HepG2 (cell line): ENCODE data around the gene CTCF. TPM values are rescaled to one million over a fixed set of nuclear protein-coding genes. Genes with fewer than 3 reads are reported as not detected.

ENCODE experiments used
- MED13 ChIP-seq: sonication (generic); formaldehyde crosslinking; IDR thresholded peaks from 2 replicates; pipeline ENCODE4 v1.5.0; 2020; ENCODE audit warnings: missing genetic modification reagents
- NFKBIZ ChIP-seq: IDR thresholded peaks from 2 replicates; pipeline ENCODE4 v1.6.1; 2018; ENCODE audit warnings: missing genetic modification reagents, missing compliant biosample characterization
- NKX3-1 ChIP-seq: sonication (generic); formaldehyde crosslinking; IDR thresholded peaks from 2 replicates; pipeline ENCODE4 v1.5.0; 2020; ENCODE audit warnings: missing genetic modification reagents
- PCBP2 ChIP-seq: fragments of 200-400 bp; formaldehyde crosslinking; optimal IDR thresholded peaks from 2 replicates; pipeline ENCODE3; 2018; ENCODE audit warnings: low read length, low read depth; ENCODE audit not compliant: poor library complexity, severe bottlenecking
- RXRA ChIP-seq: sonication (generic); formaldehyde crosslinking; IDR thresholded peaks from 2 replicates; pipeline ENCODE4 v1.5.1; 2020; ENCODE audit warnings: missing genetic modification reagents
- SNAPC2 ChIP-seq: sonication (generic); formaldehyde crosslinking; IDR thresholded peaks from 2 replicates; pipeline ENCODE4 v1.8.1; 2022; ENCODE audit warnings: mild to moderate bottlenecking, missing genetic modification reagents
- SRSF4 ChIP-seq: fragments of 200-400 bp; formaldehyde crosslinking; IDR thresholded peaks from one replicate; pipeline ENCODE4 v1.6.1; 2018; ENCODE audit warnings: mild to moderate bottlenecking, low read depth, low read length, moderate library complexity; ENCODE audit not compliant: poor library complexity, severe bottlenecking
- ZBTB38 ChIP-seq: sonication (generic); formaldehyde crosslinking; IDR thresholded peaks from 2 replicates; pipeline ENCODE4 v1.5.1; 2020; ENCODE audit warnings: mild to moderate bottlenecking, missing genetic modification reagents
- ZFP1 ChIP-seq: IDR thresholded peaks from 2 replicates; pipeline ENCODE4 v1.6.1; 2016
- ZNF3 ChIP-seq: IDR thresholded peaks from 2 replicates; pipeline ENCODE4 v1.7.0; 2017; ENCODE audit warnings: inconsistent platforms
- ZNF30 ChIP-seq: sonication (generic); formaldehyde crosslinking; IDR thresholded peaks from 2 replicates; pipeline ENCODE4 v1.5.0; 2020; ENCODE audit warnings: mild to moderate bottlenecking, missing genetic modification reagents
- ZNF841 ChIP-seq: sonication (generic); formaldehyde crosslinking; IDR thresholded peaks from 2 replicates; pipeline ENCODE4 v1.8.1; 2023; ENCODE audit warnings: missing genetic modification reagents, borderline replicate concordance
- polyA plus RNA-seq, 8 experiments: library from polyadenylated mRNA; depleted of rRNA in 3 of 8; stranded (reverse) in 7 of 8; unstranded in 1 of 8; fragments of >200 nt; fragmentation: Illumina TruSeq in 4 of 8; extraction: Trizol in 4 of 8; gene quantifications; 2 replicates each; pipeline versions ENCODE4 v1.2.1 to v1.2.3, GENCODE V29; 2011 to 2016; ENCODE audit warnings: low read depth in 4 of 8, missing spikeins in 1 of 8, mixed read lengths in 1 of 8; ENCODE audit not compliant: insufficient read depth in 1 of 8
- total RNA-seq, 5 experiments: library from RNA; depleted of rRNA; stranded (reverse); fragments of >200 nt; fragmentation: Illumina TruSeq; extraction: Trizol; gene quantifications; 2 replicates each; pipeline ENCODE4 v1.2.3, GENCODE V29; 2016; ENCODE audit warnings: low read depth in 1 of 5
- TF ChIP-seq, protein P1 (sequence below): IDR thresholded peaks from 2 replicates; pipeline ENCODE4 v1.6.1; 2016
- TF ChIP-seq, protein P2 (sequence below): sonication (generic); formaldehyde crosslinking; IDR thresholded peaks from 2 replicates; pipeline ENCODE4 v1.4.0; 2020; ENCODE audit warnings: mild to moderate bottlenecking, missing genetic modification reagents
- TF ChIP-seq, protein P3 (sequence below): sonication (generic); formaldehyde crosslinking; IDR thresholded peaks from 2 replicates; pipeline ENCODE4 v1.4.0; 2020; ENCODE audit warnings: missing genetic modification reagents, borderline replicate concordance
- TF ChIP-seq, protein P4 (sequence below): sonication (generic); formaldehyde crosslinking; IDR thresholded peaks from 2 replicates; pipeline ENCODE4 v1.8.0; 2022; ENCODE audit warnings: mild to moderate bottlenecking, missing genetic modification reagents
- TF ChIP-seq, protein P5 (sequence below): sonication (generic); formaldehyde crosslinking; IDR thresholded peaks from 2 replicates; pipeline ENCODE4 v1.5.0; 2020; ENCODE audit warnings: mild to moderate bottlenecking, missing genetic modification reagents
- TF ChIP-seq, protein P6 (sequence below): sonication (generic); formaldehyde crosslinking; IDR thresholded peaks from 2 replicates; pipeline ENCODE4 v1.9.0; 2021; ENCODE audit warnings: missing genetic modification reagents, borderline replicate concordance

Gene CTCF
- total and polyA plus RNA-seq, 2 of the 13 experiments (the other 11 are each of a cell fraction or from before 2014, with no cell fraction given): 19.5 to 37.5 TPM

GRCh38 chr16:67666559-67667452 is 104.5 kb downstream of the CTCF start, which contains the start of the genes C16orf86 and ENKD1 (continued):
- TF ChIP-seq, protein P1, sequence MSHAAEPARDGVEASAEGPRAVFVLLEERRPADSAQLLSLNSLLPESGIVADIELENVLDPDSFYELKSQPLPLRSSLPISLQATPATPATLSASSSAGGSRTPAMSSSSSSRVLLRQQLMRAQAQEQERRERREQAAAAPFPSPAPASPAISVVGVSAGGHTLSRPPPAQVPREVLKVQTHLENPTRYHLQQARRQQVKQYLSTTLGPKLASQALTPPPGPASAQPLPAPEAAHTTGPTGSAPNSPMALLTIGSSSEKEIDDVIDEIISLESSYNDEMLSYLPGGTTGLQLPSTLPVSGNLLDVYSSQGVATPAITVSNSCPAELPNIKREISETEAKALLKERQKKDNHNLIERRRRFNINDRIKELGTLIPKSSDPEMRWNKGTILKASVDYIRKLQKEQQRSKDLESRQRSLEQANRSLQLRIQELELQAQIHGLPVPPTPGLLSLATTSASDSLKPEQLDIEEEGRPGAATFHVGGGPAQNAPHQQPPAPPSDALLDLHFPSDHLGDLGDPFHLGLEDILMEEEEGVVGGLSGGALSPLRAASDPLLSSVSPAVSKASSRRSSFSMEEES (CRISPR knock-in tag): no peak
- TF ChIP-seq, protein P2, sequence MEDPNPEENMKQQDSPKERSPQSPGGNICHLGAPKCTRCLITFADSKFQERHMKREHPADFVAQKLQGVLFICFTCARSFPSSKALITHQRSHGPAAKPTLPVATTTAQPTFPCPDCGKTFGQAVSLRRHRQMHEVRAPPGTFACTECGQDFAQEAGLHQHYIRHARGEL: no peak
- TF ChIP-seq PCBP2 (no peak), MED13 (CRISPR knock-in tag) (no peak), ZFP1 (no peak), SNAPC2 (no peak), RXRA (CRISPR knock-in tag) (peak; percentile 77; the same call in 1 of the 2 replicates), ZNF841 (CRISPR knock-in tag) (no peak), NFKBIZ (no peak), NKX3-1 (CRISPR knock-in tag) (no peak; the same call in 1 of the 2 replicates), SRSF4 (no peak), ZBTB38 (CRISPR knock-in tag) (peak; percentile 63), ZNF3 (no peak), ZNF30 (CRISPR knock-in tag) (no peak)
- TF ChIP-seq, protein P3, sequence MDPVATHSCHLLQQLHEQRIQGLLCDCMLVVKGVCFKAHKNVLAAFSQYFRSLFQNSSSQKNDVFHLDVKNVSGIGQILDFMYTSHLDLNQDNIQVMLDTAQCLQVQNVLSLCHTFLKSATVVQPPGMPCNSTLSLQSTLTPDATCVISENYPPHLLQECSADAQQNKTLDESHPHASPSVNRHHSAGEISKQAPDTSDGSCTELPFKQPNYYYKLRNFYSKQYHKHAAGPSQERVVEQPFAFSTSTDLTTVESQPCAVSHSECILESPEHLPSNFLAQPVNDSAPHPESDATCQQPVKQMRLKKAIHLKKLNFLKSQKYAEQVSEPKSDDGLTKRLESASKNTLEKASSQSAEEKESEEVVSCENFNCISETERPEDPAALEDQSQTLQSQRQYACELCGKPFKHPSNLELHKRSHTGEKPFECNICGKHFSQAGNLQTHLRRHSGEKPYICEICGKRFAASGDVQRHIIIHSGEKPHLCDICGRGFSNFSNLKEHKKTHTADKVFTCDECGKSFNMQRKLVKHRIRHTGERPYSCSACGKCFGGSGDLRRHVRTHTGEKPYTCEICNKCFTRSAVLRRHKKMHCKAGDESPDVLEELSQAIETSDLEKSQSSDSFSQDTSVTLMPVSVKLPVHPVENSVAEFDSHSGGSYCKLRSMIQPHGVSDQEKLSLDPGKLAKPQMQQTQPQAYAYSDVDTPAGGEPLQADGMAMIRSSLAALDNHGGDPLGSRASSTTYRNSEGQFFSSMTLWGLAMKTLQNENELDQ (CRISPR knock-in tag): no peak
- TF ChIP-seq, protein P4, sequence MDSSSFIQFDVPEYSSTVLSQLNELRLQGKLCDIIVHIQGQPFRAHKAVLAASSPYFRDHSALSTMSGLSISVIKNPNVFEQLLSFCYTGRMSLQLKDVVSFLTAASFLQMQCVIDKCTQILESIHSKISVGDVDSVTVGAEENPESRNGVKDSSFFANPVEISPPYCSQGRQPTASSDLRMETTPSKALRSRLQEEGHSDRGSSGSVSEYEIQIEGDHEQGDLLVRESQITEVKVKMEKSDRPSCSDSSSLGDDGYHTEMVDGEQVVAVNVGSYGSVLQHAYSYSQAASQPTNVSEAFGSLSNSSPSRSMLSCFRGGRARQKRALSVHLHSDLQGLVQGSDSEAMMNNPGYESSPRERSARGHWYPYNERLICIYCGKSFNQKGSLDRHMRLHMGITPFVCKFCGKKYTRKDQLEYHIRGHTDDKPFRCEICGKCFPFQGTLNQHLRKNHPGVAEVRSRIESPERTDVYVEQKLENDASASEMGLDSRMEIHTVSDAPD: no peak
- TF ChIP-seq, protein P5, sequence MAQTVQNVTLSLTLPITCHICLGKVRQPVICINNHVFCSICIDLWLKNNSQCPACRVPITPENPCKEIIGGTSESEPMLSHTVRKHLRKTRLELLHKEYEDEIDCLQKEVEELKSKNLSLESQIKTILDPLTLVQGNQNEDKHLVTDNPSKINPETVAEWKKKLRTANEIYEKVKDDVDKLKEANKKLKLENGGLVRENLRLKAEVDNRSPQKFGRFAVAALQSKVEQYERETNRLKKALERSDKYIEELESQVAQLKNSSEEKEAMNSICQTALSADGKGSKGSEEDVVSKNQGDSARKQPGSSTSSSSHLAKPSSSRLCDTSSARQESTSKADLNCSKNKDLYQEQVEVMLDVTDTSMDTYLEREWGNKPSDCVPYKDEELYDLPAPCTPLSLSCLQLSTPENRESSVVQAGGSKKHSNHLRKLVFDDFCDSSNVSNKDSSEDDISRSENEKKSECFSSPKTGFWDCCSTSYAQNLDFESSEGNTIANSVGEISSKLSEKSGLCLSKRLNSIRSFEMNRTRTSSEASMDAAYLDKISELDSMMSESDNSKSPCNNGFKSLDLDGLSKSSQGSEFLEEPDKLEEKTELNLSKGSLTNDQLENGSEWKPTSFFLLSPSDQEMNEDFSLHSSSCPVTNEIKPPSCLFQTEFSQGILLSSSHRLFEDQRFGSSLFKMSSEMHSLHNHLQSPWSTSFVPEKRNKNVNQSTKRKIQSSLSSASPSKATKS: no peak
- TF ChIP-seq, protein P6, sequence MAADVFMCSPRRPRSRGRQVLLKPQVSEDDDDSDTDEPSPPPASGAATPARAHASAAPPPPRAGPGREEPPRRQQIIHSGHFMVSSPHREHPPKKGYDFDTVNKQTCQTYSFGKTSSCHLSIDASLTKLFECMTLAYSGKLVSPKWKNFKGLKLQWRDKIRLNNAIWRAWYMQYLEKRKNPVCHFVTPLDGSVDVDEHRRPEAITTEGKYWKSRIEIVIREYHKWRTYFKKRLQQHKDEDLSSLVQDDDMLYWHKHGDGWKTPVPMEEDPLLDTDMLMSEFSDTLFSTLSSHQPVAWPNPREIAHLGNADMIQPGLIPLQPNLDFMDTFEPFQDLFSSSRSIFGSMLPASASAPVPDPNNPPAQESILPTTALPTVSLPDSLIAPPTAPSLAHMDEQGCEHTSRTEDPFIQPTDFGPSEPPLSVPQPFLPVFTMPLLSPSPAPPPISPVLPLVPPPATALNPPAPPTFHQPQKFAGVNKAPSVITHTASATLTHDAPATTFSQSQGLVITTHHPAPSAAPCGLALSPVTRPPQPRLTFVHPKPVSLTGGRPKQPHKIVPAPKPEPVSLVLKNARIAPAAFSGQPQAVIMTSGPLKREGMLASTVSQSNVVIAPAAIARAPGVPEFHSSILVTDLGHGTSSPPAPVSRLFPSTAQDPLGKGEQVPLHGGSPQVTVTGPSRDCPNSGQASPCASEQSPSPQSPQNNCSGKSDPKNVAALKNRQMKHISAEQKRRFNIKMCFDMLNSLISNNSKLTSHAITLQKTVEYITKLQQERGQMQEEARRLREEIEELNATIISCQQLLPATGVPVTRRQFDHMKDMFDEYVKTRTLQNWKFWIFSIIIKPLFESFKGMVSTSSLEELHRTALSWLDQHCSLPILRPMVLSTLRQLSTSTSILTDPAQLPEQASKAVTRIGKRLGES (CRISPR knock-in tag): peak; percentile 38; the same call in 1 of the 2 replicates
